Mesenchymal stem cell (in vitro differentiated cells and primary cell): Measurements from ENCODE around the gene ACTRT2.

Experiments used
- DNase-seq: peaks from one replicate; pipeline ENCODE4 v3.0.0-alpha.2; 2013
- H2AFZ ChIP-seq: one replicate; pipeline ENCODE4 v1.6.1; 2013; ENCODE audit warnings: low read depth, mild to moderate bottlenecking, control low read depth, inconsistent platforms, low read length, moderate library complexity
- H2AK5ac ChIP-seq: 2 replicates; pipeline ENCODE4 v1.6.1; 2013; ENCODE audit warnings: low read length, moderate library complexity, mild to moderate bottlenecking, inconsistent platforms; ENCODE audit not compliant: severe bottlenecking
- H2BK120ac ChIP-seq: one replicate; pipeline ENCODE4 v1.6.1; 2013; ENCODE audit warnings: low read depth, mild to moderate bottlenecking, inconsistent platforms, low read length, moderate library complexity
- H2BK12ac ChIP-seq, 2 experiments: one replicate each; pipeline ENCODE4 v1.6.1; 2013; ENCODE audit warnings: inconsistent platforms in 2 of 2, low read length in 2 of 2, mild to moderate bottlenecking in 2 of 2, moderate library complexity in 2 of 2, control low read depth in 1 of 2
- H2BK15ac ChIP-seq: one replicate; pipeline ENCODE4 v1.6.1; 2013; ENCODE audit warnings: mild to moderate bottlenecking, low read depth, inconsistent platforms; ENCODE audit not compliant: poor library complexity, severe bottlenecking
- H2BK5ac ChIP-seq: 2 replicates; pipeline ENCODE4 v1.6.1; 2013; ENCODE audit warnings: low read depth, mild to moderate bottlenecking, low read length, control low read depth, inconsistent platforms; ENCODE audit not compliant: poor library complexity, severe bottlenecking
- H3K14ac ChIP-seq, 2 experiments: one replicate each; pipeline ENCODE4 v1.6.1; 2013; ENCODE audit warnings: inconsistent platforms in 2 of 2, low read length in 2 of 2, control low read depth in 1 of 2, mild to moderate bottlenecking in 1 of 2, moderate library complexity in 1 of 2
- H3K18ac ChIP-seq, 2 experiments: one replicate each; pipeline ENCODE4 v1.6.1; 2013; ENCODE audit warnings: inconsistent platforms in 2 of 2, low read length in 2 of 2, control low read depth in 1 of 2, low read depth in 1 of 2, mild to moderate bottlenecking in 1 of 2
- H3K23ac ChIP-seq, 2 experiments: one replicate each; pipeline ENCODE4 v1.6.1; 2013; ENCODE audit warnings: inconsistent platforms in 2 of 2, low read length in 2 of 2, mild to moderate bottlenecking in 2 of 2, moderate library complexity in 2 of 2, control low read depth in 1 of 2
- H3K27ac ChIP-seq: 2 replicates; pipeline ENCODE4 v1.5.1; 2013; ENCODE audit warnings: mild to moderate bottlenecking, moderate library complexity, low read length, control low read depth, inconsistent platforms; ENCODE audit not compliant: poor library complexity, severe bottlenecking
- H3K27me3 ChIP-seq, 2 experiments: 2 replicates each; pipeline versions ENCODE4 v1.6.1 to v1.7.0; 2013; ENCODE audit warnings: low read length in 2 of 2, mild to moderate bottlenecking in 2 of 2, moderate library complexity in 2 of 2, control low read depth in 1 of 2, inconsistent platforms in 1 of 2; ENCODE audit not compliant: control insufficient read depth in 1 of 2, insufficient read depth in 1 of 2
- H3K36me3 ChIP-seq, 2 experiments: 2 replicates each; pipeline versions ENCODE4 v1.6.1 to v1.7.0; 2013; ENCODE audit warnings: low read length in 2 of 2, control low read depth in 1 of 2, inconsistent platforms in 1 of 2, low read depth in 1 of 2, mild to moderate bottlenecking in 1 of 2; ENCODE audit not compliant: insufficient read depth in 2 of 2, control insufficient read depth in 1 of 2
- H3K4ac ChIP-seq, 2 experiments: one replicate each; pipeline ENCODE4 v1.6.1; 2013; ENCODE audit warnings: inconsistent platforms in 2 of 2, low read length in 2 of 2, mild to moderate bottlenecking in 2 of 2, moderate library complexity in 2 of 2, control low read depth in 1 of 2, low read depth in 1 of 2
- H3K4me1 ChIP-seq: 2 replicates; pipeline ENCODE4 v1.6.1; 2013; ENCODE audit warnings: low read depth, low read length, control low read depth; ENCODE audit not compliant: control insufficient read depth, insufficient read depth
- H3K4me2 ChIP-seq: 2 replicates; pipeline ENCODE4 v1.6.1; 2013; ENCODE audit warnings: low read length, mild to moderate bottlenecking, inconsistent platforms; ENCODE audit not compliant: poor library complexity, severe bottlenecking
- H3K4me3 ChIP-seq, 2 experiments: 2 replicates each; pipeline versions ENCODE4 v1.5.1 to v1.7.0; 2013; ENCODE audit warnings: low read length in 2 of 2, mild to moderate bottlenecking in 2 of 2, control low read depth in 1 of 2, low read depth in 1 of 2; ENCODE audit not compliant: insufficient read depth in 1 of 2
- H3K79me1 ChIP-seq: replicated peaks from 2 replicates; pipeline ENCODE4 v1.6.1; 2013; ENCODE audit warnings: mild to moderate bottlenecking, control low read depth, low read length, inconsistent platforms; ENCODE audit not compliant: poor library complexity, severe bottlenecking
- H3K9ac ChIP-seq: 2 replicates; pipeline ENCODE4 v1.7.0; 2013; ENCODE audit warnings: mild to moderate bottlenecking, low read length, moderate library complexity
- H3K9me3 ChIP-seq: 2 replicates; pipeline ENCODE4 v1.7.0; 2013; ENCODE audit warnings: mild to moderate bottlenecking, low read length; ENCODE audit not compliant: control insufficient read depth
- H4K8ac ChIP-seq: one replicate; pipeline ENCODE4 v1.6.1; 2013; ENCODE audit warnings: inconsistent platforms, mild to moderate bottlenecking, low read length, moderate library complexity
- H4K91ac ChIP-seq: one replicate; pipeline ENCODE4 v1.6.1; 2013; ENCODE audit warnings: mild to moderate bottlenecking, low read length, inconsistent platforms
- WGBS: methylation state at CpG from one replicate; pipeline ENCODE4 v1.1.7; 2013; ENCODE audit warnings: mixed read lengths; 5-methylcytosine and 5-hydroxymethylcytosine counted together

The ACTRT2 gene

DNA sequence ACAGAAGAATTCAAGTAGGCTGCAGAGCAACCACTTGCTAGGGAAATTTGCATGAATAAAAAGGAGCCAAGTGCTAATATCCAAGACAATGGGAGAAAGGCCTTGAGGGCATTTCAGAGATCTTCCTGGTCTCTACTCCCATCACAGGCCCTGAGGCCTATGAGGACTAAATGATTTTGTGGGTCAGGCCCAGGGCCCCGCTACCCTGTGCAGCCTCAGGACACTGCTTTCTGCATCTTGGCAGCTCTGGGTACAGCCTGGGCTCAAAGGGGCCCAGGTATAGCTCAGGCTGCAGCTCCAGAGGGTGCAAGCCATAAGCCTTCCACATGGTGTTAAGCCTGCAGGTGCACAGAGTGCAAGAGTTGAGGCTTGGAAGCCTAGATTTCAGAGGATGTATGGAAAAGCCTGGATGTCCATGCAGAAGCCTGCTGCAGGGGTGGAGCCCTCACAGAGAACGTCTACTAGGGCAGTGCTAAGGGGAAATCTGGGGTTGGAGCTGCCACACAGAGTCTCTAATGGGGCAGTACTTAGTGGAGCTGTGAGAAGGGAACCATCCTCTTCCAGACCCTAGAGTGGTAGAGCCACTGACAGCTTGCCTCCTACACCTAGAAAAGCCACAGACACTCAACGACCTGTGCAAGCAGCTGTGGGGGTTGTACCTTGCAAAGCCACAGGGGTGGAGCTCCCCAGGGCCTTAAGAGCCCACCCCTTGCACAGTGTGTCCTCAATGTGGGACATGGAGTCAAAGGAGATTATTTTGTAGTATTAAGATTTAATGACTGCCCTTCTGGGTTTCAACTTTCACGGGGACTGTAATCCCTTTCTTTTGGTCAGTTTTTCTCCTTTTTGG, 13.7 kb upstream of the ACTRT2 start:
- WGBS, result 44% methylated on average over 4 of the region's 4 CpGs
- no peak overlapping the region for H3K4ac ChIP-seq

GRCh38 chr1:3009021-3009420, 12.2 kb upstream of the ACTRT2 start:
- H2AK5ac ChIP-seq, result no peak overlapping the region
- H2BK120ac ChIP-seq, result no peak overlapping the region
- H3K4me3 ChIP-seq, result no peak overlapping the region
- H2BK12ac ChIP-seq, result no peak overlapping the region
- H3K4me2 ChIP-seq, result no peak overlapping the region
- H3K4me1 ChIP-seq, result no peaks in the 10 kb centered on the region
- H3K23ac ChIP-seq, result no peak overlapping the region
- DNase-seq, result no peak
- no peaks in the 10 kb centered on the region for H3K79me1 ChIP-seq
- H4K8ac ChIP-seq, result no peak overlapping the region
- no peak overlapping the region for H3K27ac ChIP-seq
- H3K9me3 ChIP-seq, result peaks cover 25% of the 10 kb centered on the region
- no peak overlapping the region for H2BK5ac ChIP-seq
- H3K4ac ChIP-seq, result no peak overlapping the region
- H3K9ac ChIP-seq, result no peak overlapping the region
- H3K36me3 ChIP-seq, result no peaks in the 10 kb centered on the region
- H2BK15ac ChIP-seq, result no peak overlapping the region
- H4K91ac ChIP-seq, result no peak overlapping the region
- H3K14ac ChIP-seq, result no peak overlapping the region
- no peak overlapping the region for H2AFZ ChIP-seq
- peaks cover 0 to 51% of the 10 kb centered on the region in 2 experiments for H3K27me3 ChIP-seq
- WGBS, result 64% methylated on average over 6 of the region's 6 CpGs
- no peak overlapping the region for H3K18ac ChIP-seq

More for the DNA sequence above, 13.7 kb upstream of the ACTRT2 start:
- Histone ChIP-seq H3K14ac (no peak overlapping the region), H3K9ac (no peak overlapping the region), H2BK120ac (no peak overlapping the region), H3K27me3 (peaks cover 0 to 45% of the 10 kb centered on the region in 2 experiments), H2BK15ac (no peak overlapping the region), H3K18ac (no peak overlapping the region), H2AK5ac (no peak overlapping the region), H3K9me3 (peaks cover 25% of the 10 kb centered on the region), H4K8ac (no peak overlapping the region), H3K79me1 (no peaks in the 10 kb centered on the region), H3K27ac (no peak overlapping the region), H2BK12ac (no peak overlapping the region), H3K4me2 (no peak overlapping the region), H3K4me3 (no peak overlapping the region), H2BK5ac (no peak overlapping the region), H4K91ac (no peak overlapping the region), H3K36me3 (no peaks in the 10 kb centered on the region), H3K4me1 (no peaks in the 10 kb centered on the region), H2AFZ (no peak overlapping the region), H3K23ac (no peak overlapping the region)
- DNase-seq, result no peak

DNA sequence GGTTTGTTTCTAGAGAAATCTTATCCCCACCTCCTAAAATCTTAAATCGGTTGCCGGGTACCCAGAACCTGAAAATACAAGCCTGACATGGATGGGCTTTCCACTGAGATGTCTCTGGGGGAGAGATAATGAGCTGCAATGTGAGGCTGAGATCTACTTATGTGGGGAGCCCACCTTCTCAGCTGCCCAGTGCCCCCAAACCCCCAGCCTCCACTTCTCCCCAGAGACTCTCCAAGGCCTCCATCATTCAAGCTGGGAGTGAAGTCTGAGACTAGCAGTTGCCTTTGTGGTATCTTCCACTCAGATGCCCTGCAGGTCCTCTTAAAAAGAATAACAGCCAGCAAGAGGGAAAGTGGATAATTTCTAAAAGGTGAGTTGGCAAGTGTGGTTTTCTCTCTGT, 11.7 kb upstream of the ACTRT2 start:
- Histone ChIP-seq H2BK15ac (no peak overlapping the region), H2BK120ac (no peak overlapping the region), H3K36me3 (no peaks in the 10 kb centered on the region), H2AFZ (no peak overlapping the region), H4K91ac (no peak overlapping the region), H2AK5ac (no peak overlapping the region), H2BK5ac (no peak overlapping the region), H3K4me2 (no peak overlapping the region), H3K4me3 (no peak overlapping the region), H3K4ac (no peak overlapping the region), H3K9ac (no peak overlapping the region), H3K27ac (no peak overlapping the region), H4K8ac (no peak overlapping the region), H3K4me1 (no peaks in the 10 kb centered on the region), H3K23ac (no peak overlapping the region), H3K27me3 (peaks cover 0 to 52% of the 10 kb centered on the region in 2 experiments), H3K18ac (no peak overlapping the region), H3K79me1 (no peaks in the 10 kb centered on the region), H2BK12ac (no peak overlapping the region), H3K9me3 (peaks cover 25% of the 10 kb centered on the region), H3K14ac (no peak overlapping the region)
- no peak for DNase-seq
- no CpG with 5 or more reads among the region's 2 CpGs for WGBS

GRCh38 chr1:3011127-3011526, 10.1 kb upstream of the ACTRT2 start:
- H3K9ac ChIP-seq, result no peak overlapping the region
- H2AFZ ChIP-seq, result no peak overlapping the region
- H3K27ac ChIP-seq, result no peak overlapping the region
- H3K4me1 ChIP-seq, result no peaks in the 10 kb centered on the region
- no peak overlapping the region for H3K18ac ChIP-seq
- H4K8ac ChIP-seq, result no peak overlapping the region
- no peak overlapping the region for H3K4ac ChIP-seq
- no peak overlapping the region for H3K4me2 ChIP-seq
- no peaks in the 10 kb centered on the region for H3K36me3 ChIP-seq
- H2BK12ac ChIP-seq, result no peak overlapping the region
- no peaks in the 10 kb centered on the region for H3K79me1 ChIP-seq
- H2BK5ac ChIP-seq, result no peak overlapping the region
- no peak overlapping the region for H3K14ac ChIP-seq
- H4K91ac ChIP-seq, result no peak overlapping the region
- H2AK5ac ChIP-seq, result no peak overlapping the region
- WGBS, result 76% methylated on average over 10 of the region's 10 CpGs
- H2BK120ac ChIP-seq, result no peak overlapping the region
- peaks cover 0 to 59% of the 10 kb centered on the region in 2 experiments for H3K27me3 ChIP-seq
- DNase-seq, result no peak
- H3K4me3 ChIP-seq, result no peak overlapping the region
- H3K9me3 ChIP-seq, result peaks cover 25% of the 10 kb centered on the region
- H3K23ac ChIP-seq, result no peak overlapping the region
- no peak overlapping the region for H2BK15ac ChIP-seq
